HCT116 (cell line): ENCODE results near the gene GNG2. TPM values are rescaled to one million over a fixed set of nuclear protein-coding genes. Genes with fewer than 3 reads are reported as not detected.

Source experiments
- ATAC-seq: fragments of 200-7000 bp; cut with Tn5 transposase; 2 replicates; pipeline ENCODE4 v1.9.1; 2020; ENCODE audit warnings: mild to moderate bottlenecking, moderate library complexity
- BruUV-seq: library from RNA; stranded (reverse); fragments of 400-500 nt; replicated peaks from 2 replicates; lab custom pipeline; 2021; lab: Mats Ljungman, UMichigan
- CTCF ChIA-PET: fragments of 300-600 bp; sonication (Branson Sonifier 250); formaldehyde crosslinking; loops from one replicate; lab custom pipeline; 2021; ENCODE audit warnings: antibody characterized with exemption; lab: Charles Lee
- POLR2A ChIA-PET: fragments of 300-600, 350-600 bp; sonication (Branson Sonifier 250); formaldehyde crosslinking; loops from one replicate; lab custom pipeline; 2021; ENCODE audit warnings: antibody characterized with exemption; lab: Charles Lee
- RAD21 ChIA-PET, 2 experiments: fragments of 300-600 bp; sonication (Branson Sonifier 250); formaldehyde crosslinking; loops; one replicate each; lab custom pipeline; 2023; ENCODE audit warnings: low total read pairs in 2 of 2; ENCODE audit not compliant: uncharacterized antibody in 2 of 2, unreplicated experiment in 2 of 2, low non-redundant PET in 1 of 2; lab: Charles Lee
- DNase-seq: peaks from one replicate; pipeline ENCODE4 v3.0.0-alpha.2; 2010; ENCODE audit warnings: low read depth, low spot score
- H2AFZ ChIP-seq: fragments of 200-600 bp; shearing (Covaris generic), sonication (generic); 2 replicates; pipeline ENCODE4 v1.6.1; 2017; ENCODE audit warnings: low read depth, mixed run types, mixed read lengths, antibody characterized with exemption, low read length; ENCODE audit not compliant: poor library complexity, severe bottlenecking
- H3K27ac ChIP-seq: 2 replicates; pipeline ENCODE4 v1.5.1; 2012; ENCODE audit warnings: low read depth, low read length
- H3K27me3 ChIP-seq: fragments of 200-600 bp; sonication (generic); 2 replicates; pipeline ENCODE4 v1.6.1; 2016; ENCODE audit warnings: mixed run types, low read length, mixed read lengths; ENCODE audit not compliant: insufficient read depth
- H3K36me3 ChIP-seq, 2 experiments: fragments of 200-500 bp in 1 of 2; fragments of 200-600 bp in 1 of 2; sonication (Bioruptor generic) in 1 of 2; sonication (generic) in 1 of 2; 2 replicates each; pipeline versions ENCODE4 v1.5.1 to v1.6.1; 2014 to 2016; ENCODE audit warnings: low read length in 2 of 2, inconsistent platforms in 1 of 2, mixed read lengths in 1 of 2, mixed run types in 1 of 2; ENCODE audit not compliant: insufficient read depth in 2 of 2, control insufficient read depth in 1 of 2
- H3K4me1 ChIP-seq, 2 experiments: fragments of 200-600 bp in 1 of 2; sonication (generic) in 1 of 2; 2 replicates each; pipeline versions ENCODE4 v1.5.1 to v1.6.1; 2012 to 2017; ENCODE audit warnings: low read length in 2 of 2, inconsistent platforms in 1 of 2, mild to moderate bottlenecking in 1 of 2, mixed read lengths in 1 of 2, mixed run types in 1 of 2, moderate library complexity in 1 of 2; ENCODE audit not compliant: insufficient read depth in 2 of 2, control insufficient read depth in 1 of 2
- H3K4me2 ChIP-seq: fragments of 200-600 bp; sonication (generic); 2 replicates; pipeline ENCODE4 v1.6.1; 2017; ENCODE audit warnings: mixed run types, low read length, mixed read lengths
- H3K4me3 ChIP-seq, 2 experiments: fragments of 200-600 bp in 1 of 2; sonication (generic) in 1 of 2; replicated peaks in 1 of 2; 2 replicates each; pipeline ENCODE4 v1.5.1; 2011 to 2016; ENCODE audit warnings: low read length in 2 of 2, control low read depth in 1 of 2, low read depth in 1 of 2, mild to moderate bottlenecking in 1 of 2, mixed read lengths in 1 of 2, mixed run types in 1 of 2
- H3K79me2 ChIP-seq: fragments of 200-600 bp; sonication (generic); 2 replicates; pipeline ENCODE4 v1.6.1; 2017; ENCODE audit warnings: mild to moderate bottlenecking, mixed run types, low read length, moderate library complexity, mixed read lengths; ENCODE audit not compliant: insufficient read depth
- H3K9ac ChIP-seq: fragments of 200-600 bp; sonication (generic); 2 replicates; pipeline ENCODE4 v1.6.1; 2016; ENCODE audit warnings: low read length, mixed read lengths
- H3K9me2 ChIP-seq: fragments of 200-600 bp; sonication (generic), shearing (Covaris generic); 2 replicates; pipeline ENCODE4 v1.6.1; 2017; ENCODE audit warnings: mixed run types, mild to moderate bottlenecking, moderate library complexity; ENCODE audit not compliant: insufficient read depth
- H3K9me3 ChIP-seq, 2 experiments: fragments of 200-500 bp in 1 of 2; fragments of 200-600 bp in 1 of 2; sonication (Bioruptor generic) in 1 of 2; sonication (generic) in 1 of 2; 2 replicates each; pipeline ENCODE4 v1.6.1; 2014 to 2017; ENCODE audit warnings: low read length in 2 of 2, mixed read lengths in 2 of 2, inconsistent platforms in 1 of 2, low read depth in 1 of 2, mild to moderate bottlenecking in 1 of 2, mixed run types in 1 of 2, moderate library complexity in 1 of 2; ENCODE audit not compliant: control insufficient read depth in 1 of 2, insufficient read depth in 1 of 2
- H4K20me1 ChIP-seq: fragments of 200-600 bp; sonication (generic), shearing (Covaris generic); 2 replicates; pipeline ENCODE4 v1.6.1; 2017; ENCODE audit warnings: mixed run types, mild to moderate bottlenecking, moderate library complexity; ENCODE audit not compliant: insufficient read depth
- ATF3 ChIP-seq: IDR thresholded peaks from 2 replicates; pipeline ENCODE4 v1.6.1; 2012
- CBX3 ChIP-seq: IDR thresholded peaks from 2 replicates; pipeline ENCODE4 v1.6.1; 2012; ENCODE audit warnings: low read depth
- EGR1 ChIP-seq: IDR thresholded peaks from 2 replicates; pipeline ENCODE4 v1.6.1; 2012; ENCODE audit warnings: low read depth
- ELF1 ChIP-seq: IDR thresholded peaks from 2 replicates; pipeline ENCODE4 v1.6.1; 2012; ENCODE audit warnings: low read depth, borderline replicate concordance
- EZH2 ChIP-seq: fragments of 200-600 bp; sonication (generic); IDR thresholded peaks from 2 replicates; pipeline ENCODE4 v1.6.1; 2017; ENCODE audit warnings: antibody characterized with exemption, mixed run types
- EZH2phosphoT487 ChIP-seq: fragments of 200-600 bp; IDR thresholded peaks from 2 replicates; pipeline ENCODE4 v1.6.1; 2018; ENCODE audit warnings: antibody characterized with exemption, borderline replicate concordance
- FOSL1 ChIP-seq: IDR thresholded peaks from 2 replicates; pipeline ENCODE4 v1.6.1; 2012; ENCODE audit warnings: low read depth
- POLR2AphosphoS5 ChIP-seq: IDR thresholded peaks from 2 replicates; pipeline ENCODE4 v1.6.1; 2011; ENCODE audit warnings: mild to moderate bottlenecking, low read depth, low read length, moderate library complexity
- RAD21 ChIP-seq: IDR thresholded peaks from 2 replicates; pipeline ENCODE4 v1.6.1; 2012; ENCODE audit warnings: low read depth, mild to moderate bottlenecking
- SP1 ChIP-seq: IDR thresholded peaks from 2 replicates; pipeline ENCODE4 v1.6.1; 2012; ENCODE audit warnings: low read depth
- ZBTB33 ChIP-seq: IDR thresholded peaks from 2 replicates; pipeline ENCODE4 v1.6.1; 2011; ENCODE audit warnings: mild to moderate bottlenecking, low read length, moderate library complexity; ENCODE audit not compliant: insufficient replicate concordance; ENCODE audit errors: extremely low read depth
- ZFX ChIP-seq: fragments of 450-650 bp; IDR thresholded peaks from 2 replicates; pipeline ENCODE4 v1.6.1; 2017
- intact Hi-C: fragments of 100-400 bp; cut with micrococcal nuclease; formaldehyde crosslinking; loops from 2 replicates; pipeline ENCODE4 v1.10.0; 2022
- total RNA-seq: library from RNA; stranded (reverse); gene quantifications from one replicate; pipeline ENCODE4 v1.2.1, GENCODE V29; 2021; ENCODE audit not compliant: unreplicated experiment
- TF ChIP-seq, protein P1 (sequence below), 3 experiments: fragments of 200-600 bp in 1 of 3; sonication (generic) in 1 of 3; IDR thresholded peaks in 2 of 3; conservative IDR thresholded peaks in 1 of 3; 2 replicates each; pipeline ENCODE4 v1.5.1; 2012 to 2017; ENCODE audit warnings: low read depth in 2 of 3, low read length in 2 of 3, antibody characterized with exemption in 1 of 3, borderline replicate concordance in 1 of 3, control low read depth in 1 of 3, mild to moderate bottlenecking in 1 of 3, mixed read lengths in 1 of 3, mixed run types in 1 of 3, moderate library complexity in 1 of 3; ENCODE audit not compliant: insufficient read depth in 1 of 3
- TF ChIP-seq, protein P2 (sequence below): IDR thresholded peaks from 2 replicates; pipeline ENCODE4 v1.6.1; 2012

GNG2 gene
- total RNA-seq, 1 experiment from 2014 or later = 0.74 TPM

DNA sequence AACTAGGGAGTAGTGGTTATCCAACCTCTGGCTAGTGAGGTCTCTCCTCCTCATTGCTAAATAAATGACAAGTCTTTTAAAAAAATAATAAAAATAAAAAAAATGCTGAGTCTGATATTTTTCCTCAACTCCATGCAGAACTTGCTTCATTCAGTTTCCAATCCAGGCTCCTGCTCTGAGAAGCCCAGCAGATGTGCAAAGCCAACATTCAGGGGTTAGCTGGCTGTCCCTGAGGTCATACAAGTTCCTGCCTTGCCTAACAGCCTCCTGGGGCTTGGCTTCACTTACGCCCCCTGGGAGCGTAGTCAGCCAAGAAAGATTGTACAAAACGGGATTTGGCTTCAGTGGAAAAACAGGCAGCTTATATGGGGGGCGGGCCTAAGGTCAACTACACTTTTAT, 152.2 kb downstream of the GNG2 start:
- TF ChIP-seq EGR1 (no peak), FOSL1 (no peak), ZBTB33 (no peak)

DNA sequence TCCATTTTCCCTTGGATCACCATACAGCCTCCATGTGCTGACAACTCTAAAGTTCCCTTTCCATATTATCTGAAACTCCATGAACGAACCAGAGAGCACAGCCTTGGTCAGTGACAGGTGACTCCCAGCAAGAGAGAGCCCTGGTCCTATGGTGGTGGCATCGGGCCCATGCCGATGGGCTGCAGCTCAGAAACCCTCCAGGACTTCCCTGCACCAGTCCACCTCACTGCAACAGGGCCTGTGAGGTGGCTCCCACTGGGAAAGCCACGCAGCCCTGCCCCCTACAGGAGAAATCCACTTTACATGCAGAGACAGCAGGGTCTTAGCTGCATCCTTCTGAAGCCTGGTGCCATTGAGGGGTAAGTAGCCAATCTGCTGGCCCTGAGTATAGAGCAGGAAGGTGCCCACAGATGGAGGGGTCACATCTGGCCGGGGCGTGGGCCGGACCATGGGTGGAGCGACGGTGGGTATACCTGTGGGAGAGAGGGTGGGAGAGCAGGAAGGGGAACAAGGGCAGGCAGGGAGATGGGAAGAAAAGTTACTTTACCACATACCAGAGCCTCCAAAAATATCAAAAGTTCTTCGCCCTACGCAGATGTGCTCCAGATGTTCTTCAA, 153.7 kb downstream of the GNG2 start:
- POLR2A ChIA-PET = no interaction called here
- H3K79me2 ChIP-seq = no peaks in the 10 kb centered on the region
- intact Hi-C loops = no loop called here
- no peak overlapping the region for H3K4me3 ChIP-seq
- H2AFZ ChIP-seq = no peak overlapping the region
- no peaks in the 10 kb centered on the region for H3K4me1 ChIP-seq
- no peak overlapping the region for H3K4me2 ChIP-seq
- DNase-seq = no peak
- H3K9me2 ChIP-seq = no peaks in the 10 kb centered on the region
- H3K27me3 ChIP-seq = peaks cover 6% of the 10 kb centered on the region; the same call in 1 of the 2 replicates
- H3K9ac ChIP-seq = no peak overlapping the region
- CTCF ChIA-PET = interaction anchor here (0.7 to 1.1 kb wide), 2 partner anchors 19 to 35 kb away, joined by 3 read pairs; no protein-coding TSS in a partner anchor
- no peak overlapping the region for H3K27ac ChIP-seq
- H3K36me3 ChIP-seq = peaks cover 11 to 26% of the 10 kb centered on the region in 2 experiments; a peak in 3 of 4 replicates
- no peaks in the 10 kb centered on the region for H3K9me3 ChIP-seq
- RAD21 ChIA-PET = interaction anchor here in 1 of 2 experiments (1.1 kb wide), 1 partner anchor 73 kb away, joined by 5 read pairs; no protein-coding TSS in a partner anchor
- no peaks in the 10 kb centered on the region for H4K20me1 ChIP-seq
- peak; percentile 76 for ATAC-seq
- no TSS peak for BruUV-seq
- TF ChIP-seq, protein P1, sequence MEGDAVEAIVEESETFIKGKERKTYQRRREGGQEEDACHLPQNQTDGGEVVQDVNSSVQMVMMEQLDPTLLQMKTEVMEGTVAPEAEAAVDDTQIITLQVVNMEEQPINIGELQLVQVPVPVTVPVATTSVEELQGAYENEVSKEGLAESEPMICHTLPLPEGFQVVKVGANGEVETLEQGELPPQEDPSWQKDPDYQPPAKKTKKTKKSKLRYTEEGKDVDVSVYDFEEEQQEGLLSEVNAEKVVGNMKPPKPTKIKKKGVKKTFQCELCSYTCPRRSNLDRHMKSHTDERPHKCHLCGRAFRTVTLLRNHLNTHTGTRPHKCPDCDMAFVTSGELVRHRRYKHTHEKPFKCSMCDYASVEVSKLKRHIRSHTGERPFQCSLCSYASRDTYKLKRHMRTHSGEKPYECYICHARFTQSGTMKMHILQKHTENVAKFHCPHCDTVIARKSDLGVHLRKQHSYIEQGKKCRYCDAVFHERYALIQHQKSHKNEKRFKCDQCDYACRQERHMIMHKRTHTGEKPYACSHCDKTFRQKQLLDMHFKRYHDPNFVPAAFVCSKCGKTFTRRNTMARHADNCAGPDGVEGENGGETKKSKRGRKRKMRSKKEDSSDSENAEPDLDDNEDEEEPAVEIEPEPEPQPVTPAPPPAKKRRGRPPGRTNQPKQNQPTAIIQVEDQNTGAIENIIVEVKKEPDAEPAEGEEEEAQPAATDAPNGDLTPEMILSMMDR (IDR thresholded peaks at IDR 0.05 in 2 of 3, conservative IDR thresholded peaks at IDR 0.05 in 1 of 3; ENCODE audit: borderline replicate concordance in 1 of 3, insufficient read depth in 1 of 3, low read depth in 2 of 3, low read length in 2 of 3) = peak in 2 of 3 experiments; percentile 50 to 52; a peak in 4 of 6 replicates
- TF ChIP-seq POLR2AphosphoS5 = no peak
- TF ChIP-seq ZFX = no peak
- TF ChIP-seq ATF3 = no peak
- TF ChIP-seq CBX3 = no peak
- TF ChIP-seq EZH2phosphoT487 = no peak
- TF ChIP-seq SP1 = no peak
- TF ChIP-seq EZH2 = no peak
- TF ChIP-seq RAD21 = peak; percentile 14; the same call in 1 of the 2 replicates
- TF ChIP-seq, protein P2, sequence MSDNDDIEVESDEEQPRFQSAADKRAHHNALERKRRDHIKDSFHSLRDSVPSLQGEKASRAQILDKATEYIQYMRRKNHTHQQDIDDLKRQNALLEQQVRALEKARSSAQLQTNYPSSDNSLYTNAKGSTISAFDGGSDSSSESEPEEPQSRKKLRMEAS = no peak
- TF ChIP-seq ELF1 = no peak

More for the DNA sequence above, 152.2 kb downstream of the GNG2 start:
- RAD21 ChIA-PET = no interaction called here
- peaks cover 14 to 40% of the 10 kb centered on the region in 2 experiments; a peak in 3 of 4 replicates for H3K36me3 ChIP-seq
- POLR2A ChIA-PET = no interaction called here
- no TSS peak for BruUV-seq
- no peaks in the 10 kb centered on the region for H3K4me1 ChIP-seq
- peaks cover 6% of the 10 kb centered on the region; the same call in 1 of the 2 replicates for H3K27me3 ChIP-seq
- intact Hi-C loops = no loop called here
- CTCF ChIA-PET = interaction anchor here (0.7 kb wide), 2 partner anchors 32 to 361 kb away, joined by 3 read pairs; partner anchors contain the start of gene FRMD6
- no peaks in the 10 kb centered on the region for H3K9me3 ChIP-seq
- no peaks in the 10 kb centered on the region for H4K20me1 ChIP-seq
- DNase-seq (no peak), ATAC-seq (no peak)
- H3K9ac ChIP-seq = no peak overlapping the region
- no peak overlapping the region for H2AFZ ChIP-seq
- H3K4me3 ChIP-seq = no peak overlapping the region
- no peaks in the 10 kb centered on the region for H3K79me2 ChIP-seq
- no peaks in the 10 kb centered on the region for H3K9me2 ChIP-seq
- no peak overlapping the region for H3K4me2 ChIP-seq
- H3K27ac ChIP-seq = no peak overlapping the region
